Liver (tissue), 3 donors: Measurements from ENCODE around the gene NTN5.

Experiments
- GABPA ChIP-seq, 2 donors: IDR thresholded peaks in 1 of 2; conservative IDR thresholded peaks in 1 of 2; 2 replicates each; pipeline ENCODE4 v1.6.1; 2016; ENCODE audit warnings: antibody characterized with exemption in 2 of 2, mild to moderate bottlenecking in 1 of 2, moderate library complexity in 1 of 2
- HNF4A ChIP-seq, 2 donors: conservative IDR thresholded peaks; 2 replicates each; pipeline ENCODE4 v1.6.1; 2016; ENCODE audit warnings: antibody characterized with exemption in 2 of 2, mild to moderate bottlenecking in 2 of 2
- MAX ChIP-seq: IDR thresholded peaks from 2 replicates; pipeline ENCODE4 v1.6.1; 2016; ENCODE audit warnings: antibody characterized with exemption
- REST ChIP-seq: IDR thresholded peaks from 2 replicates; pipeline ENCODE4 v1.6.1; 2016; ENCODE audit warnings: antibody characterized with exemption, mild to moderate bottlenecking
- SP1 ChIP-seq: IDR thresholded peaks from 2 replicates; pipeline ENCODE4 v1.6.1; 2018; ENCODE audit warnings: antibody characterized with exemption, mild to moderate bottlenecking
- TAF1 ChIP-seq: conservative IDR thresholded peaks from 2 replicates; pipeline ENCODE4 v1.6.1; 2016; ENCODE audit warnings: antibody characterized with exemption, mild to moderate bottlenecking
- YY1 ChIP-seq: IDR thresholded peaks from 2 replicates; pipeline ENCODE4 v1.6.1; 2016; ENCODE audit warnings: antibody characterized with exemption, mild to moderate bottlenecking
- TF ChIP-seq, protein P1 (sequence below): fragments of 150-350 bp; IDR thresholded peaks from 2 replicates; pipeline ENCODE4 v1.5.1; 2017; ENCODE audit warnings: improper control_type of control experiment, low read depth, low read length; ENCODE audit not compliant: missing input control
- TF ChIP-seq, protein P2 (sequence below): IDR thresholded peaks from 2 replicates; pipeline ENCODE4 v1.6.1; 2016; ENCODE audit warnings: antibody characterized with exemption
- TF ChIP-seq, protein P3 (sequence below): IDR thresholded peaks from 2 replicates; pipeline ENCODE4 v1.6.1; 2016; ENCODE audit warnings: antibody characterized with exemption
- donor health status: healthy.
- donor health status: healthy.

DNA sequence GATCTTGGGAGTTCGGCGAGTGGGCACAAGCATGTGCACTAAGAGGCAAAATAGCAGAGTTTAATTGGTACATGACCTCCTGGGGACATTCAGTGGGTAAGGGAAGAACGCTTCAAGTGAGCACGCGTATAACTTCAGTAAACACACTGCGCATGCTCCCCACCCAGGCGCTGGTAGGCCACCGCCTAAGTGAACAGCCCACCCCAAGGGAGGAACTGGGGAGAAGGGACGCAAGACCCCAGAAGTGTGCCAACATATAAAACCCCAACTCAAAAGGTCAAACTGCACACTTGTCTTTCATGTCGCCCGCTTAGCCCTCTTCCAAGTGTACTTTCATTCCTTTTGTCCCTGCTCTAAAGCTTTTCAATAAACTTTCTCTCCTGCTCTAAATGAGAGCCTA, 10.5 kb upstream of the NTN5 start:
- TF ChIP-seq, protein P1, sequence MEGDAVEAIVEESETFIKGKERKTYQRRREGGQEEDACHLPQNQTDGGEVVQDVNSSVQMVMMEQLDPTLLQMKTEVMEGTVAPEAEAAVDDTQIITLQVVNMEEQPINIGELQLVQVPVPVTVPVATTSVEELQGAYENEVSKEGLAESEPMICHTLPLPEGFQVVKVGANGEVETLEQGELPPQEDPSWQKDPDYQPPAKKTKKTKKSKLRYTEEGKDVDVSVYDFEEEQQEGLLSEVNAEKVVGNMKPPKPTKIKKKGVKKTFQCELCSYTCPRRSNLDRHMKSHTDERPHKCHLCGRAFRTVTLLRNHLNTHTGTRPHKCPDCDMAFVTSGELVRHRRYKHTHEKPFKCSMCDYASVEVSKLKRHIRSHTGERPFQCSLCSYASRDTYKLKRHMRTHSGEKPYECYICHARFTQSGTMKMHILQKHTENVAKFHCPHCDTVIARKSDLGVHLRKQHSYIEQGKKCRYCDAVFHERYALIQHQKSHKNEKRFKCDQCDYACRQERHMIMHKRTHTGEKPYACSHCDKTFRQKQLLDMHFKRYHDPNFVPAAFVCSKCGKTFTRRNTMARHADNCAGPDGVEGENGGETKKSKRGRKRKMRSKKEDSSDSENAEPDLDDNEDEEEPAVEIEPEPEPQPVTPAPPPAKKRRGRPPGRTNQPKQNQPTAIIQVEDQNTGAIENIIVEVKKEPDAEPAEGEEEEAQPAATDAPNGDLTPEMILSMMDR, result no peak
- no peak for TF ChIP-seq GABPA (IDR thresholded peaks at IDR 0.05 in 1 of 2, conservative IDR thresholded peaks at IDR 0.05 in 1 of 2)
- TF ChIP-seq REST, result no peak
- no peak for TF ChIP-seq HNF4A (conservative IDR thresholded peaks at IDR 0.05)
- no peak for TF ChIP-seq MAX
- no peak for TF ChIP-seq TAF1
- TF ChIP-seq SP1, result no peak
- TF ChIP-seq, protein P2, sequence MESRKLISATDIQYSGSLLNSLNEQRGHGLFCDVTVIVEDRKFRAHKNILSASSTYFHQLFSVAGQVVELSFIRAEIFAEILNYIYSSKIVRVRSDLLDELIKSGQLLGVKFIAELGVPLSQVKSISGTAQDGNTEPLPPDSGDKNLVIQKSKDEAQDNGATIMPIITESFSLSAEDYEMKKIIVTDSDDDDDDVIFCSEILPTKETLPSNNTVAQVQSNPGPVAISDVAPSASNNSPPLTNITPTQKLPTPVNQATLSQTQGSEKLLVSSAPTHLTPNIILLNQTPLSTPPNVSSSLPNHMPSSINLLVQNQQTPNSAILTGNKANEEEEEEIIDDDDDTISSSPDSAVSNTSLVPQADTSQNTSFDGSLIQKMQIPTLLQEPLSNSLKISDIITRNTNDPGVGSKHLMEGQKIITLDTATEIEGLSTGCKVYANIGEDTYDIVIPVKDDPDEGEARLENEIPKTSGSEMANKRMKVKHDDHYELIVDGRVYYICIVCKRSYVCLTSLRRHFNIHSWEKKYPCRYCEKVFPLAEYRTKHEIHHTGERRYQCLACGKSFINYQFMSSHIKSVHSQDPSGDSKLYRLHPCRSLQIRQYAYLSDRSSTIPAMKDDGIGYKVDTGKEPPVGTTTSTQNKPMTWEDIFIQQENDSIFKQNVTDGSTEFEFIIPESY, result no peak
- TF ChIP-seq, protein P3, sequence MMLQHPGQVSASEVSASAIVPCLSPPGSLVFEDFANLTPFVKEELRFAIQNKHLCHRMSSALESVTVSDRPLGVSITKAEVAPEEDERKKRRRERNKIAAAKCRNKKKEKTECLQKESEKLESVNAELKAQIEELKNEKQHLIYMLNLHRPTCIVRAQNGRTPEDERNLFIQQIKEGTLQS, result no peak
- no peak for TF ChIP-seq YY1
